GM18508 (cell line): ENCODE data around the gene CENPVL1.
"Not testable (repeated sequence)": the region's sequence is repeated elsewhere in the genome, so short reads cannot be mapped to it uniquely, and the experiment has no call there.

Source experiments
- ATAC-seq: cut with Tn5 transposase; IDR thresholded peaks from one replicate; pipeline ENCODE4 v1.9.1; 2021; ENCODE audit warnings: moderate number of reproducible peaks; ENCODE audit not compliant: insufficient read depth, unreplicated experiment

The CENPVL1 gene

GRCh38 chrX:51710277-51711164 is at the start of gene CENPVL1:
Gene CENPVL1 (plus strand): TSS chrX:51710512. CDS start chrX:51710512, 0 bp downstream.
- not testable (repeated sequence) for ATAC-seq

DNA sequence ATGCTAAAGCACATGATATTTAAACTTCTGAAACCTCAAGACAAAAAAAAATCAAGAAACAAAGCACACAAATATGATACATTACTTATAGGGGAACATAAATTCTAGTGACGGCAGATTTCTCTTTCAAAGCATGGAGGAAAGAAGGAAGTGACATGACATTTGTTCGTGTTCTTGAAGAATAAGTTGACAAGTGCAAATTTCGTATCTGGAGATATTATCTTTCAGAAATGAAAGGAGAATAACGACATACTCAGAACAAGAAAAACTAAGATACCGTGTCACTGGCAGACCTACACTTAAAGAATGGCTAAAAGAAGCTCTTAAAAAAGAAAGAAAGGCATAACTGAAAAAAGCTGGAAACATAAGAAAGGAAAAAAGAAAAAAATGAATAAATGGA is 44.3 kb upstream of the CENPVL1 start:
- ATAC-seq = no peak

DNA sequence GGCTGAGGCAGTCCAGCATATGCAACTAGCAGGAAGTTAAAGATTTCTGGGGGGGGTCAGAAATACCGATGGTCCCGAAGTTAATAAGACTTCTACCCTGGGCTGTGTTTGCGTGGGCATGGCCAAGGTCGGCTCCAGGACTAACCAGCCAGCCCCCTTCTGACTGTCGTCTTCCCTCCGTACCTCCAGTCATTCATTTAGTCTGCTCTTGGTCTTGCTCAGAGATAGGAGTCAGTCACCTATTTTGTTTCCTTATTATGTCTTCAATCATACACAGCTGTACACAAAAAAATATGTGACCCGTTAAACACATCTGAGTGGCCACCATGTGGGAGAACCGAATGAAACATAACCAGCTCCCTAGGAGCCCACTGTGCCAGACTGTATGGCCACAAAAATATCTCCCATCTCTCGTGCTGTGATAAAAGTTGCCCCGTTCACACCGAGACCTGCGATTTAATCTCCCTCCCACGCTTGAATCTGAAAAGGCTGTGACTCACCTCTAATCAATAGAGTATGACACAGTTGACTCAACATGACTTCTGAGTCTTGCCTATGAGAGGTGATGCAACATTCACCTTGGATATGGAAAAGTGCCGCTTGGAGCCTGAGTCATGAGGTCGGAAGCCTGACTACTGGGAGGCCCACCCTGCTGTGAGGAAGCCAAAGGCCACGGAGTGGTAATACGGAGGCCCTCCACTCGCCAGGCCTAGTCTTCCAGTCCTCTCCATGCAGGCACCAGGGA is 30.5 kb upstream of the CENPVL1 start:
- not testable (repeated sequence) for ATAC-seq

DNA sequence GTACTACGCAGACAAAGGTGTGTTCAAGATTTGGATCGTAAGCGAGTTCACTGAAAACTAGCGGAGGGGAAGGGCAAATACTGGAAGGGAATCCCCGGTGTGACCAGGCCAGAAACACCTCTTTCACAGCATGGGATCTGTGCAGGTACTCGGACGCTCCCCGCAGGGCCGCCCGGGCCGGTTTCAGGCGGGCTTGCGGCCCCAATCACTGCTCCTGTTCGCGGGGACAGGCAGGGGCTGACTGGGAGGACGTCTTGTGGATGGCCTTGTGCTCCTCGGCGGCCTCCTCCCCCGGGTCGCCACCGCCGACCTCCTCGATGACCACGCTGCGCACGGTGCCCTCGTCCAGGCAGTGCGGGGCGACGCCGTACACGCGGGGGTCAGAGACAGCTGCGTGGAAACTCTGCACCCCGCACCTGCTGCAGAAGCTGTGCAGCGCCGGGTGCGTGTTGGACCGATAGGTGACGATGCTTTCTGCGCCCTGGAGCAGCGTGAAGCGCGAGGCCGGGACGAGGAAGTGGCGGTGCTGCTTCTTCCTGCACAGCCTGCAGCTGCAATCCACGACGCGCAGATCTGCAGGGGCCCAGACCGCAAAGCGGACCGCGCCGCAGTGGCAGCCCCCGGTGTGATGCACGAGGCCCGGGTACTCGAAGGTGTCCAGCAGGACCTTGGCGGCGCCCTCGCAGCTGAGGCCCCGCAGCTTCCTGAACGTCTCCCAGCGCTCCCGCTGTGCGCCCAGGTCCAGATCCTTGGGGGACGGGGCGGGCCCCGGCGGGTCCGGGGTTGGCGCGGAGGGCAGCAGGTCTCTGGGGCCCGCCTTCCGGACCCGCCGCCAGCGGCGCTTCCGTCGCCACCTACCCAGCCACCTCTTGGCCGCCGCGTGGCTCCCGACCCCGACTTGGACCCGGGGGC is 28.2 kb upstream of the CENPVL1 start:
- not testable (repeated sequence) for ATAC-seq

DNA sequence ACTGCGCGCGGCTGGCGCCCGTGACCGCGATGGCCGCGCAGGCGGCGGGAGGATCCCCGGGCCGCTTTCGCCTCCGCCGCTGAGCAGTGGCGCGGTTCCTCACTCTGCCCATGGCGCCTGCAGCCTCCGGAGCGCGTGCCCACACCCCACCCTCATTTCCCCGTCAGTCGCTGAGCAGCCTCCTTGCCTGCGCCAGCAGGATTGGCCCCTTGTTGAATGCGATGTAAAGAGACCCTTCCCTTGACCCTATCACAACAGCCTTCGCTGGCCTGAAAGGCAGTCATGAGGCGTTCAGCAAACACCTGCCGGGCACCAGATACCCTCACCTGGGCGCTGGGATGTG is 27.6 kb upstream of the CENPVL1 start, which contains the start of gene CENPVL2:
CENPVL2 (minus strand) TSS at position 112 of the 343 bp plus-strand sequence; CDS start at position 112, 0 bp downstream.
- not testable (repeated sequence) for ATAC-seq

DNA sequence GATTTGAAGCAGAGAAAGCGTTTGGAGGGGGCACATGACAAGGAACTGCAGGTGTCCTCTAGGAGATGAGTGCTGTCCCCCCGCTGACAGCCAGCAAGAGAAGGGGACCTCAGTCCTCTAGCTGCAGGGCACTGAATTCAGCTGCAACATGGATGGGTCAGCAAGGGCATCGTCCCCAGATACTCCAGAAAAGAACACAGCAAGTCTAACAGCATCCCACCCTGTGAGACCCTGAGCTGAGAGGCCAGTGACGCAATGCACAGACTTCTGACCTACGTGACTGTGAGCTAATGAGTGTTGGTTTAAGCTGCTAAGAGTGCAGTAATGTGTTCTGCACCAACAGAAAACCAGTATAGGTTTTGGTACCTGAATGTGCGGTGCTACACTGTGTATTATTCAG is 16.1 kb upstream of the CENPVL1 start:
- ATAC-seq = no peak

DNA sequence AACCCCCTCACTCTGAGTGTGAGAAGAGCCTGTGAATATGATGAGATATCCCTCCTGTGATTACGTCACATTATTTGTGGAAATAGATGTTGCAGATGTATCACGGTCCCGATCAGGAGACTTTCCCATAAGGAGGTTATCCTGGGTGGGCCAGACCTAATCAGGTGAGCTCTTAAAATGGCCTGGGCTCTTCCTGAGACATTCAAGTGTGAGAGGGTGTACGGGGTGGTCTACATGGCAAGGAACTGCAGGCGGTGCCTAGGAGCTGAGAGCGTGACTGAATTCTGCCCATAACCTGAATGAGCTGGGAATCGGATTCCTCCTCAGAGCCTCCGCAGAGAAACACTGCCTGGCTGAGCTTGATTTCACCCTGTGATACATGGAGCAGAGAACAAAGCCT is 12.9 kb upstream of the CENPVL1 start:
- ATAC-seq = no peak

- ATAC-seq = not testable (repeated sequence)
Observed at GRCh38 chrX:51712943-51713647, 2.8 kb downstream of the CENPVL1 start.

DNA sequence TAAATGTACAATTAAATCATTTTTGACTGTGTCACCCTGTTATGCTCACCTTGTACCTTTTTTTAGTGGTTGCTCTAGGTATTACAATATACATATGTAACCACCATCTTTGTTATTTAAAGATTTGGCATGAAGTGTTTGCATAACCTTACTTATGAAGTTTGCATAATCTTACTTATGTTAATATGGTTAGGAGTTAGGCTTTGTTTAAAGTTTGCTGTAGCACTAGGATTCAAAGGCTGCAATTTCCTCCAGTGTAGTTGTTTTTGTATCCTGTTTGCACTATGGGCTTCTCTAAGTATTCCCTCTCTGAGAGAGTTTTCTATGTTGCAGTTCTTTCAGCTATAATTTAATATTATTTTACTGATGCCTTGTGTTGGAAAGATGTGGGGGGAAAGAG is 17.9 kb downstream of the CENPVL1 start:
- ATAC-seq = no peak

DNA sequence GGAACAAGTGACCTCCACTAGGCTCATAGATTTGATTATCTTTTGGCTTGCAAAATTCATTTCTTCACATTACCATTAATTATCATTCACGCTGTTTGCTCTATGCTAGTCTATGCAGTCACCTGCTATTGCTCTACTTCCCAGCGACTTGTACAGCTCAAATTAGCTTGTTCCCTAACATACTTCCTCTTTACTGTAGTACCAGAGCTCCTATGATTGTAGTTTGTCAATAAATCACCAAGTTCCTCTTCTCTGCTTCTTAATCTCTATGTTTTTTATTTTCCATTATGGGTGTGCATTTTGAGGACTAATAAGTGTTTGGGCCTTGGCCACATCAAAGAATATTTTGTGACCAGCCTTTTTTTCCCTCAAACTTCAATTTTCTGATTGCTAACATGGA is 26.8 kb downstream of the CENPVL1 start:
- ATAC-seq = no peak

DNA sequence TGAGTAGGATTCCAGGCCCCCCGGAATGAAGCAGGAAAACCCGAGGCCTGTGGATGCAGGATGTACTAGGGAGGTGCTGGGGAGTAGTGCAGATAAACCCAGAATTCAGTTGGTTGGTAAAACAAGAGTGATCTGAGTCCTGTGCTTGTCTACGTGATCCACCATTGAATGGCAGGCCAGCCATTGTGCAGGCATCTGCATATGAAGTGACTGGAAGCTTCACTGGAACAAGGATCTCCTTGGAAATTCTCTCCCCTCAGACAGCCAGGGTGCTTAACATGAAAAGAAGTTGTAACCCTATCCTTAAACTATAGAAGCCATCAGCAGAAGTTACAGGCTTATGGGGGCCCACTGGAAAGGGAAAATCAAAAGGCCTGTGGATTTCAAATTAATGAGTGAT is 32.3 kb downstream of the CENPVL1 start:
- no peak for ATAC-seq

DNA sequence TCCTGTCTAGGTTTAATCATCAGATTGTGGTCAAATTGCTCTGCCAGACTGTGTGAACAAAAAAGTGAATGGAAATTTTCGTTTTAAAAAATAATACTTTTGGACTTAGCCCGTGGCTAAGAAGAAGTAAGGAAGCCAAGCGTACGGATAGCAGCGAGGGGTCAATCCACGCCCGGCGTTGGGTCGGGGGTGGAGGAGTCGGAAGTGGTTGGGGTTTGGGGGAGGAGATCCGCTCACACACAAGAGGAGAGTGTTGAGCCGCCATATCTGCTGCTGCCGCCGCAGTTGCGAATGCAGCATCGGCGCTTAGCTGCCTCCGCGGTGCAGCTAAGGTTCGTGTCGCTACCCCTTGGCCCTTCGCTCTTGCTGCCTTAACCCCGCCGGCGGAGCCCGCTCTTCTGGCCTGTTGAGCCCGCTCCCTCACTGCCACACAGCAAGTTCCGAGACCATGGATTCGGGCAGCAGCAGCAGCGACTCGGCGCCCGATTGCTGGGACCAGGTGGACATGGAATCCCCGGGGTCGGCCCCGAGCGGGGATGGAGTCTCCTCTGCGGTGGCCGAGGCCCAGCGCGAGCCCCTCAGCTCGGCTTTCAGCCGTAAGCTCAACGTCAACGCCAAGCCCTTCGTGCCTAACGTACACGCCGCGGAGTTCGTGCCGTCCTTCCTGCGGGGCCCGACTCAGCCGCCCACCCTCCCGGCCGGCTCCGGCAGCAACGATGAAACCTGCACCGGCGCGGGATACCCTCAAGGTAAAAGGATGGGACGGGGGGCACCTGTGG is 33.1 kb downstream of the CENPVL1 start, which contains the start of gene GSPT2:
GSPT2 (plus strand) TSS at position 264 of the 779 bp plus-strand sequence; CDS start at position 449, 185 bp downstream.
- peak; percentile 84 for ATAC-seq

DNA sequence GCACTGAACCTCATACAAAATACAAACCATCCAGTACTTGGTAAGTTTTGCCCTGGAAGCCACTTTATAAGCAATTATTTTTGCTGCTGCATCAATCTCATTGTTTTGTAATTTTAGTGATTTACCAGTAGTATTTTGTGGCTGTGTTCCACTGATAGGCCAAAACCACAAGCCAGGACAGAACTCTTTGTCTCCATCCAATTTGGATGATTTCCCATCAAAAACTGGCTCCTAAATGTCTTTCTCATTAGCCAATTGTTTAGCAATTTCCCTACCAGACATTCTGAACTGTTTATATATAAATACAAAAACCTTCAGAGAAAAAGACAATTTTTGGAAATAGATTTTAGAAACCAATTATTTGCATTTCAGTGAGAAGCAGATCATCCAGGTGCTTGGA is 37.4 kb downstream of the CENPVL1 start:
- ATAC-seq = no peak

- ATAC-seq = no peak
Observed at GRCh38 chrX:51759055-51759839, 48.9 kb downstream of the CENPVL1 start.

GRCh38 chrX:51760657-51761056 is 50.3 kb downstream of the CENPVL1 start:
- no peak for ATAC-seq
